Caco-2 (cell line): ENCODE data around the gene BABAM2. TPM values are rescaled to one million over a fixed set of nuclear protein-coding genes. Genes with fewer than 3 reads are reported as not detected.

Experiments used
- BruUV-seq: library from RNA; stranded (reverse); fragments of 400-500 nt; replicated peaks from 2 replicates; lab custom pipeline; 2021; lab: Mats Ljungman, UMichigan
- CTCF ChIA-PET: fragments of 300-600 bp; sonication (Branson Sonifier 250); formaldehyde crosslinking; loops from one replicate; lab custom pipeline; 2022; ENCODE audit warnings: antibody characterized with exemption; lab: Charles Lee
- POLR2A ChIA-PET: fragments of 300-600 bp; sonication (Branson Sonifier 250); formaldehyde crosslinking; loops from one replicate; lab custom pipeline; 2022; ENCODE audit warnings: antibody characterized with exemption; lab: Charles Lee
- DNase-seq, 2 experiments: peaks; one replicate each; pipeline versions ENCODE4 v3.0.0 to v3.0.0-alpha.2; 2020 to 2022
- H3K27me3 ChIP-seq: replicated peaks from 2 replicates; pipeline ENCODE4 v1.6.0; 2011; ENCODE audit warnings: low read length; ENCODE audit not compliant: control insufficient read depth, insufficient read depth
- H3K36me3 ChIP-seq: 2 replicates; pipeline ENCODE4 v1.5.1; 2011; ENCODE audit warnings: low read length; ENCODE audit not compliant: control insufficient read depth, insufficient read depth
- H3K4me1 ChIP-seq: fragments of 250-450 bp; sonication (Bioruptor Pico); 2 replicates; pipeline ENCODE4 v1.5.1; 2020; ENCODE audit warnings: mild to moderate bottlenecking
- H3K4me3 ChIP-seq: 2 replicates; pipeline ENCODE4 v1.5.1; 2011; ENCODE audit warnings: low read depth, mild to moderate bottlenecking, control low read depth, low read length
- H3K9me3 ChIP-seq: fragments of 250-450 bp; sonication (Bioruptor Pico); 2 replicates; pipeline ENCODE4 v1.5.1; 2020; ENCODE audit warnings: mild to moderate bottlenecking, moderate library complexity
- H3K27ac Mint-ChIP-seq: one replicate; pipeline ENCODE4 v1.8.0; 2022; ENCODE audit warnings: mixed read lengths; ENCODE audit not compliant: unreplicated experiment
- H3K27me3 Mint-ChIP-seq: one replicate; pipeline ENCODE4 v1.8.0; 2022; ENCODE audit warnings: mixed read lengths; ENCODE audit not compliant: insufficient read depth, unreplicated experiment
- H3K36me3 Mint-ChIP-seq: one replicate; pipeline ENCODE4 v1.8.0; 2022; ENCODE audit warnings: mild to moderate bottlenecking, mixed read lengths; ENCODE audit not compliant: insufficient read depth, unreplicated experiment
- H3K4me1 Mint-ChIP-seq: one replicate; pipeline ENCODE4 v1.8.0; 2022; ENCODE audit warnings: low read depth, mixed read lengths; ENCODE audit not compliant: unreplicated experiment
- H3K4me3 Mint-ChIP-seq: one replicate; pipeline ENCODE4 v1.8.0; 2022; ENCODE audit warnings: mild to moderate bottlenecking, moderate library complexity, mixed read lengths; ENCODE audit not compliant: unreplicated experiment
- H3K9me3 Mint-ChIP-seq: one replicate; pipeline ENCODE4 v1.8.0; 2022; ENCODE audit warnings: mixed read lengths; ENCODE audit not compliant: unreplicated experiment
- CTCF ChIP-seq, 2 experiments: fragments of 200-600 bp in 1 of 2; IDR thresholded peaks; 1 replicate in 1 of 2; 2 replicates in 1 of 2; pipeline versions ENCODE4 v1.5.1 to v1.8.0; 2011 to 2022; ENCODE audit warnings: antibody characterized with exemption in 1 of 2, control low read depth in 1 of 2, inconsistent platforms in 1 of 2, low read depth in 1 of 2, low read length in 1 of 2, mild to moderate bottlenecking in 1 of 2, moderate library complexity in 1 of 2; ENCODE audit not compliant: insufficient read depth in 1 of 2, severe bottlenecking in 1 of 2, unreplicated experiment in 1 of 2
- intact Hi-C: fragments of 100-400 bp; cut with micrococcal nuclease; formaldehyde crosslinking; loops from one replicate; pipeline ENCODE4 v1.10.0; 2022; ENCODE audit not compliant: unreplicated experiment
- total RNA-seq: library from RNA; stranded (reverse); gene quantifications from 2 replicates; pipeline ENCODE4 v1.2.3, GENCODE V29; 2022

BABAM2 gene
- total RNA-seq, 1 experiment from 2014 or later = 57.3 TPM

GRCh38 chr2:28148000-28148399 lies 257.5 kb downstream of the BABAM2 start:
- no peak overlapping the region for H3K4me3 ChIP-seq
- Mint-ChIP-seq H3K36me3 (peaks cover 8% of the 10 kb centered on the region), H3K9me3 (peaks cover 10% of the 10 kb centered on the region), H3K27me3 (no peaks in the 10 kb centered on the region), H3K4me3 (no peak overlapping the region), H3K27ac (no peak overlapping the region), H3K4me1 (no peaks in the 10 kb centered on the region)
- intact Hi-C loops = no loop called here
- ChIA-PET CTCF (no interaction called here), POLR2A (no interaction called here)
- H3K27me3 ChIP-seq = no peaks in the 10 kb centered on the region
- H3K4me1 ChIP-seq = no peaks in the 10 kb centered on the region; the same call in 1 of the 2 replicates
- H3K36me3 ChIP-seq = peaks cover 1% of the 10 kb centered on the region
- TF ChIP-seq CTCF (IDR thresholded peaks at IDR 0.05; ENCODE audit: insufficient read depth in 1 of 2, low read depth in 1 of 2, low read length in 1 of 2, severe bottlenecking in 1 of 2, unreplicated experiment in 1 of 2) = no peak
- DNase-seq = no peak
- no TSS peak for BruUV-seq
- no peaks in the 10 kb centered on the region for H3K9me3 ChIP-seq

- peaks cover 1% of the 10 kb centered on the region for H3K36me3 ChIP-seq
- no peak overlapping the region for H3K4me3 Mint-ChIP-seq
- intact Hi-C loops = no loop called here
- H3K27me3 Mint-ChIP-seq = no peaks in the 10 kb centered on the region
- no peak for TF ChIP-seq CTCF (IDR thresholded peaks at IDR 0.05; ENCODE audit: insufficient read depth in 1 of 2, low read depth in 1 of 2, low read length in 1 of 2, severe bottlenecking in 1 of 2, unreplicated experiment in 1 of 2)
- peaks cover 2% of the 10 kb centered on the region; the same call in 1 of the 2 replicates for H3K4me1 ChIP-seq
- CTCF ChIA-PET = no interaction called here
- H3K4me1 Mint-ChIP-seq = no peaks in the 10 kb centered on the region
- POLR2A ChIA-PET = interaction anchor here (0.5 kb wide), 1 partner anchor 258 kb away, joined by 6 read pairs; the partner anchor contains the start of genes BABAM2 and RBKS
- peaks cover 10% of the 10 kb centered on the region for H3K9me3 Mint-ChIP-seq
- DNase-seq = no peak
- BruUV-seq = no TSS peak
- no peaks in the 10 kb centered on the region for H3K27me3 ChIP-seq
- peaks cover 8% of the 10 kb centered on the region for H3K36me3 Mint-ChIP-seq
- no peak overlapping the region for H3K4me3 ChIP-seq
- no peaks in the 10 kb centered on the region for H3K9me3 ChIP-seq
- H3K27ac Mint-ChIP-seq = no peak overlapping the region
Observed at GRCh38 chr2:28148566-28148965, 258.0 kb downstream of the BABAM2 start.

GRCh38 chr2:28150236-28150915 lies 259.8 kb downstream of the BABAM2 start:
- no peak overlapping the region for H3K27ac Mint-ChIP-seq
- no peak for TF ChIP-seq CTCF (IDR thresholded peaks at IDR 0.05; ENCODE audit: insufficient read depth in 1 of 2, low read depth in 1 of 2, low read length in 1 of 2, severe bottlenecking in 1 of 2, unreplicated experiment in 1 of 2)
- H3K27me3 Mint-ChIP-seq = no peaks in the 10 kb centered on the region
- ChIA-PET POLR2A (interaction anchor here (0.8 kb wide), 1 partner anchor 19 kb away, joined by 3 read pairs; no protein-coding TSS in a partner anchor), CTCF (no interaction called here)
- Histone ChIP-seq H3K27me3 (no peaks in the 10 kb centered on the region), H3K4me3 (no peak overlapping the region), H3K4me1 (peaks cover 20% of the 10 kb centered on the region), H3K36me3 (peaks cover 1% of the 10 kb centered on the region), H3K9me3 (peaks cover under 1% of the 10 kb centered on the region; the same call in 1 of the 2 replicates)
- peaks cover 15% of the 10 kb centered on the region for H3K4me1 Mint-ChIP-seq
- H3K36me3 Mint-ChIP-seq = peaks cover 13% of the 10 kb centered on the region
- no peak for DNase-seq
- H3K4me3 Mint-ChIP-seq = no peak overlapping the region
- BruUV-seq = no TSS peak
- intact Hi-C loops = no loop called here
- H3K9me3 Mint-ChIP-seq = peaks cover 14% of the 10 kb centered on the region
